Heart left ventricle (tissue), 13 donors: ENCODE results near the gene TBC1D3D.
"Not testable (repeated sequence)": the region's sequence is repeated elsewhere in the genome, so short reads cannot be mapped to it uniquely, and the experiment has no call there.

Experiments
- POLR2A ChIP-seq, 2 donors: fragments of 450-650 bp; IDR thresholded peaks; one replicate each; pipeline ENCODE4 v1.6.1; 2017; ENCODE audit warnings: antibody characterized with exemption in 2 of 2, mild to moderate bottlenecking in 2 of 2, moderate library complexity in 2 of 2
- TF ChIP-seq, protein P1 (sequence below), 12 donors: fragments of 200-600 bp; sonication (generic) in 4 of 12; IDR thresholded peaks; one replicate each; pipeline versions ENCODE4 v1.5.0 to v1.8.0; 2018 to 2022; ENCODE audit warnings: antibody characterized with exemption in 12 of 12, mild to moderate bottlenecking in 5 of 12
- donor health status: ischemic (EF 13 %, LVEDD 7.1; RV severe dilation, severe dysfunction).
- donor health status: DM: no; HTN: yes; CAD: no.
- donor health status: DM: no; HTN: no; CAD: no.
- donor health status: ischemic (EF 25% LVEDD 6.9; RV normal size, moderate dysfunction).
- donor health status: ischemic (EF 25% LVEDD 5.7; RV mildly dilated, moderate dysfunction).
- donor health status: ischemic (EF 35%, LVEDD 5.7; RV mildly dilated, moderate dysfunction).
- donor health status: nonischemic (EF 11% LVEDD 7.7; RV severe dilation, severe dysfunction).
- donor health status: DM: yes; HTN: yes; CAD: no.
- donor health status: PGD.
- donor health status: ischemic (EF 29% LVEDD 5.4; RV normal size, mild dysfunction).
- donor health status: nonischemic (EF 23%, LVEDD 6.1; RV moderate dilation, normal function).

DNA sequence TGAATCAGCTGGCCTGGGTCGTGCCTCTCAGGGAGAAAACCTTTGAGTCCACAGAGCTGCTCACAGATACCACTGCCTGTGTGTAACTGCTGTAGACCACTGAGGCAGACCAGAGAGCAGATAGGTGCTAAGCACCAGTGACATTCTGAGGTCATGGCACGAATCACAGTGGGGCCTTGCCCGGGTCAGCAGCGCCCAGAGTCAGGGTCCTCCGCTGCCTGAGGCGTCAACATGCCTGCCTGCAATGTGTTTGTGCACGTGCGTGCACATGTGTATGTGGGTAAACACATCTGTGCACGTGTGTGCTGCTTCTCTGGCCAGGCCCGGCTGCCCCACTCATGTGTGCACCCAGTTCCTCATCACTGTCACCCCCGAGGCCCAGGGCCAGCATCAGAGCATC, 14.8 kb upstream of the TBC1D3D start, which contains the start of gene TBC1D3L:
- TF ChIP-seq, protein P1, sequence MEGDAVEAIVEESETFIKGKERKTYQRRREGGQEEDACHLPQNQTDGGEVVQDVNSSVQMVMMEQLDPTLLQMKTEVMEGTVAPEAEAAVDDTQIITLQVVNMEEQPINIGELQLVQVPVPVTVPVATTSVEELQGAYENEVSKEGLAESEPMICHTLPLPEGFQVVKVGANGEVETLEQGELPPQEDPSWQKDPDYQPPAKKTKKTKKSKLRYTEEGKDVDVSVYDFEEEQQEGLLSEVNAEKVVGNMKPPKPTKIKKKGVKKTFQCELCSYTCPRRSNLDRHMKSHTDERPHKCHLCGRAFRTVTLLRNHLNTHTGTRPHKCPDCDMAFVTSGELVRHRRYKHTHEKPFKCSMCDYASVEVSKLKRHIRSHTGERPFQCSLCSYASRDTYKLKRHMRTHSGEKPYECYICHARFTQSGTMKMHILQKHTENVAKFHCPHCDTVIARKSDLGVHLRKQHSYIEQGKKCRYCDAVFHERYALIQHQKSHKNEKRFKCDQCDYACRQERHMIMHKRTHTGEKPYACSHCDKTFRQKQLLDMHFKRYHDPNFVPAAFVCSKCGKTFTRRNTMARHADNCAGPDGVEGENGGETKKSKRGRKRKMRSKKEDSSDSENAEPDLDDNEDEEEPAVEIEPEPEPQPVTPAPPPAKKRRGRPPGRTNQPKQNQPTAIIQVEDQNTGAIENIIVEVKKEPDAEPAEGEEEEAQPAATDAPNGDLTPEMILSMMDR (IDR thresholded peaks at IDR 0.05): not testable (repeated sequence)
- not testable (repeated sequence) for TF ChIP-seq POLR2A (IDR thresholded peaks at IDR 0.05)
